Calu3 (cell line): ENCODE results near the gene CEP250. TPM values are rescaled to one million over a fixed set of nuclear protein-coding genes. Genes with fewer than 3 reads are reported as not detected.

Experiments used
- BruUV-seq: library from RNA; stranded (reverse); fragments of 400-500 nt; replicated peaks from 2 replicates; lab custom pipeline; 2021; lab: Mats Ljungman, UMichigan
- CTCF ChIA-PET: fragments of 300-600 bp; sonication (Branson Sonifier 250); formaldehyde crosslinking; loops from one replicate; lab custom pipeline; 2022; ENCODE audit warnings: antibody characterized with exemption; lab: Charles Lee
- DNase-seq: peaks from one replicate; pipeline ENCODE4 v3.0.0; 2022
- H3K27ac Mint-ChIP-seq: one replicate; pipeline ENCODE4 v1.8.0; 2022; ENCODE audit warnings: mixed read lengths; ENCODE audit not compliant: unreplicated experiment
- H3K27me3 Mint-ChIP-seq: one replicate; pipeline ENCODE4 v1.8.0; 2022; ENCODE audit warnings: mixed read lengths; ENCODE audit not compliant: unreplicated experiment
- H3K36me3 Mint-ChIP-seq: one replicate; pipeline ENCODE4 v1.8.0; 2022; ENCODE audit warnings: mild to moderate bottlenecking, moderate library complexity, mixed read lengths; ENCODE audit not compliant: insufficient read depth, unreplicated experiment
- H3K4me1 Mint-ChIP-seq: one replicate; pipeline ENCODE4 v1.8.0; 2022; ENCODE audit warnings: mild to moderate bottlenecking, low read depth, mixed read lengths; ENCODE audit not compliant: unreplicated experiment
- H3K4me3 Mint-ChIP-seq: one replicate; pipeline ENCODE4 v1.8.0; 2022; ENCODE audit warnings: mild to moderate bottlenecking, low read depth, moderate library complexity, mixed read lengths; ENCODE audit not compliant: unreplicated experiment
- H3K9me3 Mint-ChIP-seq: one replicate; pipeline ENCODE4 v1.8.0; 2022; ENCODE audit warnings: low read depth, mixed read lengths; ENCODE audit not compliant: unreplicated experiment
- intact Hi-C: fragments of 100-400 bp; cut with micrococcal nuclease; formaldehyde crosslinking; loops from one replicate; pipeline ENCODE4 v1.10.0; 2022; ENCODE audit not compliant: unreplicated experiment
- total RNA-seq: library from RNA; stranded (reverse); gene quantifications from 2 replicates; pipeline ENCODE4 v1.2.3, GENCODE V29; 2022
- TF ChIP-seq, protein P1 (sequence below): fragments of 200-600 bp; IDR thresholded peaks from one replicate; pipeline ENCODE4 v1.8.0; 2022; ENCODE audit warnings: antibody characterized with exemption; ENCODE audit not compliant: unreplicated experiment

CEP250 gene
- total RNA-seq, 1 experiment from 2014 or later: 61.0 TPM

DNA sequence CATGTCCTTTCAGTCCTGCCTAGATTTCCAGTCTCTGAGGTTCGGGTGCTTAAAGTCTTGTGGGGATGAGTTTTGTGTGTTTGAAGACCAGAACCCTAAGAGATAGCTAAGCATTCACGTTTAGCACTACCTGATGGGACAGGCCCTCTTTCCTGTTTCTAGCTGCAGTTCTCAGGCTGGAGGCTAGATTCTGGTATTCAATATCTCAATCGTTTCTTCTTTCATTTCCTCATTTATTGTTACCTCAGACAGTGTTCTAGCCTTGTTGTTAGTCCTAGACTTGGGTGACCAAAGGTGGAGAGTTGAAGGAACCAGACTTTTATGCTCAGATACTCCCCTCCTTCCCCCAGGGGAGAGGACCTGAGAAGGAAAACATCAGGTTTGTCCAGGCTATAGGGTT lies 16.8 kb downstream of the CEP250 start:
- Mint-ChIP-seq H3K4me3 (no peak overlapping the region), H3K9me3 (no peaks in the 10 kb centered on the region), H3K27me3 (no peaks in the 10 kb centered on the region), H3K27ac (no peak overlapping the region), H3K4me1 (peaks cover 15% of the 10 kb centered on the region), H3K36me3 (peaks cover 14% of the 10 kb centered on the region)
- CTCF ChIA-PET: interaction anchor here (0.6 kb wide), 1 partner anchor 220 kb away, joined by 3 read pairs; no protein-coding TSS in a partner anchor
- TF ChIP-seq, protein P1, sequence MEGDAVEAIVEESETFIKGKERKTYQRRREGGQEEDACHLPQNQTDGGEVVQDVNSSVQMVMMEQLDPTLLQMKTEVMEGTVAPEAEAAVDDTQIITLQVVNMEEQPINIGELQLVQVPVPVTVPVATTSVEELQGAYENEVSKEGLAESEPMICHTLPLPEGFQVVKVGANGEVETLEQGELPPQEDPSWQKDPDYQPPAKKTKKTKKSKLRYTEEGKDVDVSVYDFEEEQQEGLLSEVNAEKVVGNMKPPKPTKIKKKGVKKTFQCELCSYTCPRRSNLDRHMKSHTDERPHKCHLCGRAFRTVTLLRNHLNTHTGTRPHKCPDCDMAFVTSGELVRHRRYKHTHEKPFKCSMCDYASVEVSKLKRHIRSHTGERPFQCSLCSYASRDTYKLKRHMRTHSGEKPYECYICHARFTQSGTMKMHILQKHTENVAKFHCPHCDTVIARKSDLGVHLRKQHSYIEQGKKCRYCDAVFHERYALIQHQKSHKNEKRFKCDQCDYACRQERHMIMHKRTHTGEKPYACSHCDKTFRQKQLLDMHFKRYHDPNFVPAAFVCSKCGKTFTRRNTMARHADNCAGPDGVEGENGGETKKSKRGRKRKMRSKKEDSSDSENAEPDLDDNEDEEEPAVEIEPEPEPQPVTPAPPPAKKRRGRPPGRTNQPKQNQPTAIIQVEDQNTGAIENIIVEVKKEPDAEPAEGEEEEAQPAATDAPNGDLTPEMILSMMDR: no peak
- no TSS peak for BruUV-seq
- intact Hi-C loops: no loop called here
- no peak for DNase-seq

DNA sequence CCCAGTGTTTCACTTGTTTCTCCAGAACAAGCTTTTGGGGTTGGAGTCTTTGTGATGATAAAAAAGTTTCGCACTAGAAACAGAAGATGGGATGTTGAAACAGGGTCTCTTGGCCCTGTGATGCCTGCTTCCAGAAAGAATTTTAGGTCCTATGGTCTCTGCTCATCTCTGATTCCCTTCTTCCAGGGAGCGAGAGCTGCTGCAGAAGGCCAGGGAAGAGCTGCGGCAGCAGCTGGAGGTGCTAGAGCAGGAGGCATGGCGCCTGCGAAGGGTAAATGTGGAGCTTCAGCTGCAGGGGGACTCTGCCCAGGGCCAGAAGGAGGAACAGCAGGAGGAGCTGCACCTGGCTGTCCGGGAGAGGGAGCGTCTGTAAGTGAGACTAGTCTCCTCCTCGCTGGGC lies 18.3 kb downstream of the CEP250 start:
- H3K27me3 Mint-ChIP-seq: no peaks in the 10 kb centered on the region
- H3K4me3 Mint-ChIP-seq: no peak overlapping the region
- H3K27ac Mint-ChIP-seq: no peak overlapping the region
- intact Hi-C loops: no loop called here
- CTCF ChIA-PET: interaction anchor here (1.1 kb wide), 1 partner anchor 26 kb away, joined by 3 read pairs; no protein-coding TSS in a partner anchor
- peaks cover 1% of the 10 kb centered on the region for H3K36me3 Mint-ChIP-seq
- BruUV-seq: no TSS peak
- TF ChIP-seq, protein P1: no peak
- no peaks in the 10 kb centered on the region for H3K4me1 Mint-ChIP-seq
- H3K9me3 Mint-ChIP-seq: no peaks in the 10 kb centered on the region
- DNase-seq: no peak

DNA sequence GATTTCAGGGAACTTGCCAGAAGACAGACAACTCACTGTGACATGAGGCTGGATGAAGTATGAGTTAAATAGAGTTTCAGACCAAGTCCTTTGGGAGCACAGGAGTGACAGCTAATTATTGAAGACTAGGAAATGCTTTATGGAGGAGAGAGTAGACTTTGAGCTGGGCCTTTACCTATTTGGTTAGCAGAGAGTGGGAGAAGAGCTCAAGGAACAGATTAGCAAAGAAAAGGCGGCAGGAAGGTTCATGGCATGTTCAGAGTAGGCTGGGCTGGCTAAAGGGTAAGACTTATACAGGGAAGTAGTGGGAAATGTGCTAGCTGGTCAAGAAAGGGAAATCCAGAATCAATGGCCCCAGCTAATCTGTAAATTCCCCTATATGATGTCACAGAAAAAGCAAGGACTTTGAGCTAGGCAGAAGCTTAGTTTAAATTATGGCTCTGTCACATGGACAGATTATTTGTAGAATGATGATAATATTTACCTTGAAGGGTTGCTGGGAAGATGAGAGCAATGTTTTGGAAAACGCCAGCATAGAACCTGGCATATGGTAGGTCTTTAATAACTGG lies 19.0 kb downstream of the CEP250 start:
- Mint-ChIP-seq H3K9me3 (no peaks in the 10 kb centered on the region), H3K27ac (no peak overlapping the region), H3K4me3 (no peak overlapping the region), H3K36me3 (no peaks in the 10 kb centered on the region), H3K4me1 (no peaks in the 10 kb centered on the region), H3K27me3 (no peaks in the 10 kb centered on the region)
- CTCF ChIA-PET: interaction anchor here (1.1 kb wide), 1 partner anchor 27 kb away, joined by 3 read pairs; no protein-coding TSS in a partner anchor
- intact Hi-C loops: no loop called here
- no peak for DNase-seq
- TF ChIP-seq, protein P1: no peak
- BruUV-seq: no TSS peak

DNA sequence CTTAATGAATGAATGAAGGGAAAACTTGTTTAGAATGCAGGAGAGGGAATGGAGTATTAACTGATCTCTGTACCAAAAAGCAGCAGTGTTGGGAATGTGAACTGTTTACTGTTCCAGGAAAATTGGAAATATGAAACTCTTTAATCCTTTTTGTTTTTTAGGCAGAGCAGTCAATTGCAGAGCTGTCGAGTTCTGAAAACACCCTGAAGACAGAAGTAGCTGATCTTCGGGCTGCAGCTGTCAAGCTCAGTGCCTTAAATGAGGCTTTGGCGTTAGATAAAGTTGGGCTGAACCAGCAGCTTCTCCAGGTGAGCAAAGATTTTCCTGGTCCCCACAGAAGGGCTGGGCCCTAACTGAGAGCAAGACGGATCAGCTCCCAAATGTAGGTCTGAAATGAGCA lies 20.9 kb downstream of the CEP250 start:
- no TSS peak for BruUV-seq
- Mint-ChIP-seq H3K4me1 (no peaks in the 10 kb centered on the region), H3K4me3 (no peak overlapping the region)

More for the DNA sequence above, 20.9 kb downstream of the CEP250 start:
- intact Hi-C loops: no loop called here
- CTCF ChIA-PET: no interaction called here
- DNase-seq: no peak
- H3K9me3 Mint-ChIP-seq: no peaks in the 10 kb centered on the region
- H3K27me3 Mint-ChIP-seq: no peaks in the 10 kb centered on the region
- no peak overlapping the region for H3K27ac Mint-ChIP-seq
- H3K36me3 Mint-ChIP-seq: peaks cover 4% of the 10 kb centered on the region
- TF ChIP-seq, protein P1: no peak
